ENCODE results near the gene MED13L. TPM values are rescaled to one million over a fixed set of nuclear protein-coding genes. Genes with fewer than 3 reads are reported as not detected.

The MED13L gene
- total RNA-seq, 2 experiments from 2014 or later = 203 to 208 TPM

DNA sequence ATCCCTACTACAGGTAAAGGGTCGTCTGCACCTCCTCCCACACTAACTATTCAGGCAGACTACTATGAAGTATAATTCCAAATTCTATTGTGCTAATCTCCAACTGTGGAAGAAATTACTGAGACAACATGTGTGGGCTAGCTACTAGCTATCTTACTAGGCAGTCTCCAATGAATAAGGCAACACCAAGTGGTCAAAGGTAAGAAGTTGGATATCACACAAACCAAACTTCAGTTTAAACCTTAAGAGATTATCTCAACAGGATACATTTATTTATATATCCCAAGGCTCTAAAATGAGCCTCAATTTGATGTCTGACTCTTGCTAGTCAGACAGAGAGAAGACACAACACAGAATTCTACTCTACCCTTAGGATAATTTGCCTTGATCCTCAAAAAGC, 14.1 kb downstream of the MED13L start:
- Mint-ChIP-seq H3K27me3 (no peaks in the 10 kb centered on the region), H3K9me3 (no peaks in the 10 kb centered on the region), H3K4me3 (no peak overlapping the region), H3K36me3 (ENCODE audit: low read depth) (no peaks in the 10 kb centered on the region), H3K4me1 (ENCODE audit: low read depth) (peaks cover 21% of the 10 kb centered on the region), H3K27ac (peak overlapping the region; percentile 50)
- H3K4me1 ChIP-seq (ENCODE audit: insufficient read depth, low read length) = peaks cover 21% of the 10 kb centered on the region
- no peak for ATAC-seq (ENCODE audit: poor library complexity)
- no peaks in the 10 kb centered on the region for H3K36me3 ChIP-seq (ENCODE audit: insufficient read depth, low read length)
- no peak overlapping the region for H3K27ac ChIP-seq (ENCODE audit: low read depth in 1 of 2, low read length in 2 of 2)
- no peak for DNase-seq
- intact Hi-C loops (cut with DNase I, micrococcal nuclease) = loop anchor here in 1 of 2 experiments (2.0 kb wide), 1 partner anchor 13 kb away; the partner anchor contains the start of gene MED13L
- TF ChIP-seq, protein P1, sequence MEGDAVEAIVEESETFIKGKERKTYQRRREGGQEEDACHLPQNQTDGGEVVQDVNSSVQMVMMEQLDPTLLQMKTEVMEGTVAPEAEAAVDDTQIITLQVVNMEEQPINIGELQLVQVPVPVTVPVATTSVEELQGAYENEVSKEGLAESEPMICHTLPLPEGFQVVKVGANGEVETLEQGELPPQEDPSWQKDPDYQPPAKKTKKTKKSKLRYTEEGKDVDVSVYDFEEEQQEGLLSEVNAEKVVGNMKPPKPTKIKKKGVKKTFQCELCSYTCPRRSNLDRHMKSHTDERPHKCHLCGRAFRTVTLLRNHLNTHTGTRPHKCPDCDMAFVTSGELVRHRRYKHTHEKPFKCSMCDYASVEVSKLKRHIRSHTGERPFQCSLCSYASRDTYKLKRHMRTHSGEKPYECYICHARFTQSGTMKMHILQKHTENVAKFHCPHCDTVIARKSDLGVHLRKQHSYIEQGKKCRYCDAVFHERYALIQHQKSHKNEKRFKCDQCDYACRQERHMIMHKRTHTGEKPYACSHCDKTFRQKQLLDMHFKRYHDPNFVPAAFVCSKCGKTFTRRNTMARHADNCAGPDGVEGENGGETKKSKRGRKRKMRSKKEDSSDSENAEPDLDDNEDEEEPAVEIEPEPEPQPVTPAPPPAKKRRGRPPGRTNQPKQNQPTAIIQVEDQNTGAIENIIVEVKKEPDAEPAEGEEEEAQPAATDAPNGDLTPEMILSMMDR (IDR thresholded peaks at IDR 0.05) = no peak
- ChIA-PET POLR2A (no interaction called here), CTCF (interaction anchor here (1.5 kb wide), 1 partner anchor 13 kb away, joined by 5 read pairs; no protein-coding TSS in a partner anchor)
- no peaks in the 10 kb centered on the region for H3K27me3 ChIP-seq (ENCODE audit: control insufficient read depth in 1 of 2, insufficient read depth in 2 of 2, low read length in 2 of 2)
- H3K4me3 ChIP-seq (ENCODE audit: low read length) = no peak overlapping the region
- H3K9me3 ChIP-seq (ENCODE audit: control insufficient read depth in 1 of 2, insufficient read depth in 1 of 2, low read length in 2 of 2) = no peaks in the 10 kb centered on the region

DNA sequence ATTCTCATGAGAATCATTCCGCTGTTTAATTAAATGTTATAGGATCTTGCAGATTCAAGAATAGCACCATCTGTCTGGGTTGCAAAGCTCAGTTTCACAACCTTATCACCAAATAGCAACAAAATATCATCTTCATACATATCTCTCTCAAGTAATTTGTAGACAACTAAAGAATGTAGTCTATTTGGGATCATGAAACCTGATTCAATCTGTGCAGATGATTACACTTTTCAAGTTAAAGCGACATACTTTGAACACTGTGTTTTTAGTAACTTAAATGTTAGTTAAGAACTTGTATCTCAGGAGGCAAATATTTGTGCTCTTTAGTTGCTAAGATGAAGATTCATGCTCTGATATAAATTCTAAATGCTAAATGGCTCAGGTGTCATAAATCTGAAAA, 14.8 kb downstream of the MED13L start:
- Mint-ChIP-seq H3K27ac (peak overlapping the region; percentile 1), H3K4me3 (no peak overlapping the region), H3K36me3 (ENCODE audit: low read depth) (no peaks in the 10 kb centered on the region), H3K27me3 (no peaks in the 10 kb centered on the region), H3K9me3 (no peaks in the 10 kb centered on the region), H3K4me1 (ENCODE audit: low read depth) (peaks cover 27% of the 10 kb centered on the region)
- ChIA-PET POLR2A (interaction anchor here (1.1 kb wide), 1 partner anchor 13 kb away, joined by 5 read pairs; no protein-coding TSS in a partner anchor), CTCF (interaction anchor here (1.5 kb wide), 1 partner anchor 13 kb away, joined by 5 read pairs; no protein-coding TSS in a partner anchor)
- ATAC-seq (ENCODE audit: poor library complexity) (no peak), DNase-seq (no peak)
- Histone ChIP-seq H3K4me1 (ENCODE audit: insufficient read depth, low read length) (peaks cover 21% of the 10 kb centered on the region), H3K36me3 (ENCODE audit: insufficient read depth, low read length) (no peaks in the 10 kb centered on the region), H3K27ac (ENCODE audit: low read depth in 1 of 2, low read length in 2 of 2) (no peak overlapping the region), H3K9me3 (ENCODE audit: control insufficient read depth in 1 of 2, insufficient read depth in 1 of 2, low read length in 2 of 2) (no peaks in the 10 kb centered on the region), H3K27me3 (ENCODE audit: control insufficient read depth in 1 of 2, insufficient read depth in 2 of 2, low read length in 2 of 2) (no peaks in the 10 kb centered on the region), H3K4me3 (ENCODE audit: low read length) (no peak overlapping the region)
- TF ChIP-seq, protein P1 (IDR thresholded peaks at IDR 0.05) = no peak
- intact Hi-C loops (cut with DNase I, micrococcal nuclease) = loop anchor here in 1 of 2 experiments (2.0 kb wide), 1 partner anchor 14 kb away; the partner anchor contains the start of gene MED13L

DNA sequence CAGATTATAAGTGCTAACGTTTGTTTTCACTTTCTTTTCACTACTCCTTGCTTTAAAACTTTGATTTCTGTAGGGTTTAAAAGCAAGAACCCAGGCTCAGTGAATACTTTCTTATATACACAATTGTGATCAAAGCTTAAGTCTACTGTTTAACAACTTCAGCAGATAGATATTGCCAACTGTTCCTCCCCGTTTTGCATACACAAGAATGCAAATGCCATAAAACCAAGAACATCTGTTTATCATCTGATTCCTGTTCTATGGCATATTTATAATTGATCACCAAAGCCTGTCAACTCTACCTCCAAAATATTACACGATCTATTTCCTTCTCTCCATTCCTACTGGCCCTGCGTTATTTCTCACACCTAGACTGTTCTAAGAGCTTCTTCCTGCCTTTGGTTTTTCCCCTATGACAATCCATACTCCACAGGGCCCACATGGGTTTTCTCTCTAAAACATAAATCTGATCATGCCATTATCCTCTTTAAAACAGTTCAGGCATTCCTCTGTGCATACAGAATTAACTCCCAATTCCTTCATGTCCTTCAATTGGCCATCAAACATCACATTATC, 15.9 kb downstream of the MED13L start:
- CTCF ChIA-PET = interaction anchor here (0.7 to 1.2 kb wide), 2 partner anchors 16 to 18 kb away, joined by 3 to 4 read pairs; no protein-coding TSS in a partner anchor
- Mint-ChIP-seq H3K4me3 (peak overlapping the region; percentile 12), H3K36me3 (ENCODE audit: low read depth) (no peaks in the 10 kb centered on the region), H3K9me3 (no peaks in the 10 kb centered on the region), H3K27me3 (no peaks in the 10 kb centered on the region), H3K27ac (peak overlapping the region; percentile 1), H3K4me1 (ENCODE audit: low read depth) (peaks cover 37% of the 10 kb centered on the region)
- H3K27ac ChIP-seq (ENCODE audit: low read depth in 1 of 2, low read length in 2 of 2) = no peak overlapping the region
- no peaks in the 10 kb centered on the region for H3K27me3 ChIP-seq (ENCODE audit: control insufficient read depth in 1 of 2, insufficient read depth in 2 of 2, low read length in 2 of 2)
- peaks cover 21% of the 10 kb centered on the region for H3K4me1 ChIP-seq (ENCODE audit: insufficient read depth, low read length)
- H3K4me3 ChIP-seq (ENCODE audit: low read length) = no peak overlapping the region
- TF ChIP-seq, protein P1 (IDR thresholded peaks at IDR 0.05) = no peak
- no peaks in the 10 kb centered on the region for H3K36me3 ChIP-seq (ENCODE audit: insufficient read depth, low read length)
- DNase-seq = no peak
- POLR2A ChIA-PET = interaction anchor here (0.7 kb wide), 1 partner anchor 15 kb away, joined by 4 read pairs; no protein-coding TSS in a partner anchor
- intact Hi-C loops (cut with DNase I, micrococcal nuclease) = loop anchor here in 1 of 2 experiments (2.0 kb wide), 1 partner anchor 15 kb away; the partner anchor contains the start of gene MED13L
- ATAC-seq (ENCODE audit: poor library complexity) = no peak
- no peaks in the 10 kb centered on the region for H3K9me3 ChIP-seq (ENCODE audit: control insufficient read depth in 1 of 2, insufficient read depth in 1 of 2, low read length in 2 of 2)
